HG03378 (cell line): ENCODE data around the gene IL4R.

Source experiments
- ATAC-seq: cut with Tn5 transposase; IDR thresholded peaks from one replicate; pipeline ENCODE4 v1.9.1; 2021; ENCODE audit warnings: mild to moderate bottlenecking, moderate library complexity; ENCODE audit not compliant: unreplicated experiment

The IL4R gene

DNA sequence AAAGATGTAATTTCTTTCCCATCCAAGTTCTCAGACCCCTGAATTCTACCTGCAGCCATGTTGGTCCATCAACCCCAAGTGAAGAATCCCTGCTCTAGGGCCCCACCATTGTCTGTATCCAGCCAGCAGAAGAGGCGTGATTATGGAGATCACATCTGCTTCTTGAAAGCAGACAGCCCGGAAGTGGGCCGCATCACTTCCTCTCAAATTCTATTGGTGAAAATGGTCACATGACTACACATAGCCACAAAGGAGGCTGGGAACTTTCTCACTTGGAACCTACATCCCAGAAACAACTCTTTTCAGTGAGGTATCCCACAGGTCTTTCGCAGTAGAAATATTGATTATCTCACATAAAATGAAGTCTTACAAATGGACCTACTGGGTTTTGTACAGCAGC, 40.1 kb downstream of the IL4R start:
- no peak for ATAC-seq

DNA sequence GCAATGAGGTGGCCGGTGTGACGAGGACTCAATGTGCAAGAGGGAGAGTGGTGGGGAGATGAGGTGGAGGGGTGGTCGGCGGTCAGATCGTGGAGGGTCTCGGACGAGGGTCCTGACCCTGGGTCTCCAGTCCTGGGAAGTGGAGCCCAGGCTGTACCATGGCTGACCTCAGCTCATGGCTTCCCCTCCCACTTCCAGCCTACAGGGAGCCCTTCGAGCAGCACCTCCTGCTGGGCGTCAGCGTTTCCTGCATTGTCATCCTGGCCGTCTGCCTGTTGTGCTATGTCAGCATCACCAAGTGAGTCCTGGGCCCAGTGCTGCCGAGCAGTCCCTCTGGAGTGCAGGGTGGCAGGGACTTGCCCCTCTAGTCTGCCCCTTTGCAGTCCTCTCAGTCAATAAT, 41.8 kb downstream of the IL4R start:
- no peak for ATAC-seq

- no peak for ATAC-seq
Observed at GRCh38 chr16:27356794-27357193, 43.0 kb downstream of the IL4R start.

DNA sequence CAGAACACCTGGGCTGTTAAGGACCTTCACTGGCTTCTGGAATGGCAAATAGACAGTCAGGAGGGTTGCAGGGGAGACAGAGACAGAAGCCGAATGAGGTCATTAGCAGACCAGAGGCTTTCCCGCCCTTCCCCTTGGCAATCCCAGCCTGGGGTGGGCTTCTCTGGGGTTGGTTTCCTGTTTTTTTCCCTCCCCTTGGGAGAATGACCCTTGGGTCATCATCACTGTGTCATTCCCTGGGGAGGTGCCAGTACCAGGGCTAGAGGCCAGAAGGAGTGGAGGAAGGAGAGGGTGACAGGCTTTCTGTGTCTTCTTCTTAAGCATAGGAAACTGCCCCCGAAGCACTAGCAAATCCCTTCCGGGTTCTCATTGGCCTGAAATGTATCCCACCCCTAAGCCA, 45.3 kb downstream of the IL4R start:
- ATAC-seq = no peak

GRCh38 chr16:27359615-27360014, 45.8 kb downstream of the IL4R start:
- no peak for ATAC-seq

DNA sequence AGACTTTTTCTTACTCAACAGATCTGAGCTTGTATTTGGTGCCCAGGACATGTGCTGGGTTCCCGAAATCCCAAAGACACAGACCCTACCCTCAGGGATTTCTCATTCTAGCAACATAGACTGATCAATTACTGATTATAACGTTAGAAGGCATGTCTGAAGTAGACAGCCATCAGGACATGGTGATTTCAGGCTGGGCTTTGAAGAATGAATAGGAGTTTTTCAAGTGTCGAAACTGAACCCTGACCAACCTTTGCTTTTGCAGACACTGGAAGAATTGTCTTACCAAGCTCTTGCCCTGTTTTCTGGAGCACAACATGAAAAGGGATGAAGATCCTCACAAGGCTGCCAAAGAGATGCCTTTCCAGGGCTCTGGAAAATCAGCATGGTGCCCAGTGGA, 48.2 kb downstream of the IL4R start:
- no peak for ATAC-seq

DNA sequence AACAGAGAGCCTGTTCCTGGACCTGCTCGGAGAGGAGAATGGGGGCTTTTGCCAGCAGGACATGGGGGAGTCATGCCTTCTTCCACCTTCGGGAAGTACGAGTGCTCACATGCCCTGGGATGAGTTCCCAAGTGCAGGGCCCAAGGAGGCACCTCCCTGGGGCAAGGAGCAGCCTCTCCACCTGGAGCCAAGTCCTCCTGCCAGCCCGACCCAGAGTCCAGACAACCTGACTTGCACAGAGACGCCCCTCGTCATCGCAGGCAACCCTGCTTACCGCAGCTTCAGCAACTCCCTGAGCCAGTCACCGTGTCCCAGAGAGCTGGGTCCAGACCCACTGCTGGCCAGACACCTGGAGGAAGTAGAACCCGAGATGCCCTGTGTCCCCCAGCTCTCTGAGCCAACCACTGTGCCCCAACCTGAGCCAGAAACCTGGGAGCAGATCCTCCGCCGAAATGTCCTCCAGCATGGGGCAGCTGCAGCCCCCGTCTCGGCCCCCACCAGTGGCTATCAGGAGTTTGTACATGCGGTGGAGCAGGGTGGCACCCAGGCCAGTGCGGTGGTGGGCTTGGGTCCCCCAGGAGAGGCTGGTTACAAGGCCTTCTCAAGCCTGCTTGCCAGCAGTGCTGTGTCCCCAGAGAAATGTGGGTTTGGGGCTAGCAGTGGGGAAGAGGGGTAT, 48.9 kb downstream of the IL4R start:
- no peak for ATAC-seq

- ATAC-seq = no peak
Observed at GRCh38 chr16:27363246-27363632, 49.5 kb downstream of the IL4R start.

DNA sequence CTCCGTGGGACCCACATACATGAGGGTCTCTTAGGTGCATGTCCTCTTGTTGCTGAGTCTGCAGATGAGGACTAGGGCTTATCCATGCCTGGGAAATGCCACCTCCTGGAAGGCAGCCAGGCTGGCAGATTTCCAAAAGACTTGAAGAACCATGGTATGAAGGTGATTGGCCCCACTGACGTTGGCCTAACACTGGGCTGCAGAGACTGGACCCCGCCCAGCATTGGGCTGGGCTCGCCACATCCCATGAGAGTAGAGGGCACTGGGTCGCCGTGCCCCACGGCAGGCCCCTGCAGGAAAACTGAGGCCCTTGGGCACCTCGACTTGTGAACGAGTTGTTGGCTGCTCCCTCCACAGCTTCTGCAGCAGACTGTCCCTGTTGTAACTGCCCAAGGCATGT, 50.0 kb downstream of the IL4R start:
- no peak for ATAC-seq

DNA sequence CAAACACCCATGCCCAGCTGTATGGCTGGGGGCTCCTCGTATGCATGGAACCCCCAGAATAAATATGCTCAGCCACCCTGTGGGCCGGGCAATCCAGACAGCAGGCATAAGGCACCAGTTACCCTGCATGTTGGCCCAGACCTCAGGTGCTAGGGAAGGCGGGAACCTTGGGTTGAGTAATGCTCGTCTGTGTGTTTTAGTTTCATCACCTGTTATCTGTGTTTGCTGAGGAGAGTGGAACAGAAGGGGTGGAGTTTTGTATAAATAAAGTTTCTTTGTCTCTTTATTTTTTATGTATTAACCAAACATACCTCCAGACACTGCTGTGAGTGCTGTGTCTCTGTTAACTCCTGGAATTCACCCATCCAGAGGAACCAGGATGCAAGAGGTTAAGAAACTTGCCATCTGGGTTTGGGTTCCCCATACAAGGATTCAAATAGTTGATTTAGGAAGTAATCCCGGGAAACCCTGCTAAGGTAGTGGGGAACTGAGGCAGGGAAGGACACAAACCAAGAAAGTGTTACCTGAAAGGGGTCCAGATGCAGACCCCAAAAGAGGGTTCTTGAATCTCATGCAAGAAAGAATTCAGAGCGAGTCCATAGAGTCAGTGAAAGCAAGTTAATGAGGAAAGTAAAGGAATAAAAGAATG, 50.8 kb downstream of the IL4R start:
- no peak for ATAC-seq

DNA sequence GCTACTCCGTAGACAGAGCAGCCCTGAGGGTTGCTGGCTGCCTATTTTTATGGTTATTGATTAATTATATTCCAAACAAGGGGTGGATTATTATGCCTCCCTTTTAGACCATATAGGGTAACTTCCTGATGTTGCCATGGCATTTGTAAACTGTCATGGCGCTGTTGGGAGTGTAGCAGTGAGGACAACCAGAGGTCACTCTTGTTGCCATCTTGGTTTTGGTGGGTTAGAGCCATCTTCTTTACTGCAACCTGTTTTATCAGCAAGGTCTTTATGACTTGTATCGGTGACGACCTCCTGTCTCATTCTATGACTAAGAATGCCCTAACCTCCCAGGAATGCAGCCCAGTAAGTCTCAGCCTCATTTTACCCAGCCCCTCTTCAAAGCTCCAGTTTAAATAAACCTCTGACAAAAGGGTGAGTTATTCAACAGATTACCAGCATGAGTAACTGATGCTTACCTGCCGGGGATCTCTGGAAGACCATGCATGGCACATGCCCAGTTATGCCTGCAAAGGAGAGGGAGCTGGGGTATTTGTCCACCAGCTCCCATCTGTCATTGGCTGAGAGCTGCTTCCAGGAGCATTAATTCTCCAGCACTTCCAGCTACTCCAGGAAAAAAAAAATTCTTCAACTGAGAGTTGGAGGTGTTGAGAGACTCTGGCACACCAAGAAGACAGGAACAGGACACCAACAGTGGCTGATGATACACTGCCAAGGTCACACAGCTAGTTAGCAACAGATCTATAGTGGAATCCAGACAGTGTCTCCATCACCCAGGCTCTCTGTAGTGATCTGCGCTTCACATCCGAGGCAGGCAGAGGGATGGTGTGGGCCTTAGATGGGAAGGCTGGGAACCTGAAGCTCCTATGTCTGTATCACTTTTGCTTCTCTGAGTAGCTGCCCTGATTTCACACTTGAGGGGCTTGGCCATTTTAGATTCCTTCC, 51.6 kb downstream of the IL4R start:
- ATAC-seq = no peak

DNA sequence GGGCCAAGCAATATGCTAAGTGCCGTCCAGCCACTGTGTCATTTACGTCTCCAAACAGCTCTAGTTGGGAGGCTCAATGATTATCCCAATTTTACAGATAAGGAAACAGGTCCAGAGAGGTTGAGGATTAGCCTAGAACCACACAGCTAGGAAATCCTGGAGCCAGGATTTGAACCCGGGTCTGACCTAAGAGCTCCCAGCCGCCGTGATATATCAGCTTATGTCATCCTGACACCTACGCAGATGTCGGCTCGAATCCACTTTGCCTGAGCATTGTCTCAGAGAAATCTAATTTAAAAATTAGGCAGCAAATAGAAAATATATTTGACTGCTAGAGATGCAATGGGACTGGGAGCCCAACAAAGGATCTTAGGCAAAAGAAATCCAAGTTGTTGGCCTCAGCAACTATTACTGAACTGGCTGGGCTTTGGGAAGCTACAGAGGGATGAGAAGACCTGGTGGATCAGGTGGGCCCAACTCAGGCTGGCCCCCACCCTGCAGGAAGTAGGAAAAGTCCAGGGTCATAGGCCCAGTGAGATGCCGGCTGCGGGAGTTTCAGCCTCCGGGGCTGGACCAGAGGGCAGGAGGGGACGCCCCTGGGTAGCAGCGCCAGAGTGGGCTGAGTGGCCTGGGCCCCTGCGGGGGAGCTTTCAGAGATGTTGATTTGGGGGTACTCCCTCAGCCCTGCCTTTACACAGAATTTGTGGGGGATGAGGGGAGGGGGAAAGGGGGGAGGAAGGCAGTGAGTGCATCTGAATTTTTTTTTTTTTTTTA, 53.1 kb downstream of the IL4R start:
- no peak for ATAC-seq

DNA sequence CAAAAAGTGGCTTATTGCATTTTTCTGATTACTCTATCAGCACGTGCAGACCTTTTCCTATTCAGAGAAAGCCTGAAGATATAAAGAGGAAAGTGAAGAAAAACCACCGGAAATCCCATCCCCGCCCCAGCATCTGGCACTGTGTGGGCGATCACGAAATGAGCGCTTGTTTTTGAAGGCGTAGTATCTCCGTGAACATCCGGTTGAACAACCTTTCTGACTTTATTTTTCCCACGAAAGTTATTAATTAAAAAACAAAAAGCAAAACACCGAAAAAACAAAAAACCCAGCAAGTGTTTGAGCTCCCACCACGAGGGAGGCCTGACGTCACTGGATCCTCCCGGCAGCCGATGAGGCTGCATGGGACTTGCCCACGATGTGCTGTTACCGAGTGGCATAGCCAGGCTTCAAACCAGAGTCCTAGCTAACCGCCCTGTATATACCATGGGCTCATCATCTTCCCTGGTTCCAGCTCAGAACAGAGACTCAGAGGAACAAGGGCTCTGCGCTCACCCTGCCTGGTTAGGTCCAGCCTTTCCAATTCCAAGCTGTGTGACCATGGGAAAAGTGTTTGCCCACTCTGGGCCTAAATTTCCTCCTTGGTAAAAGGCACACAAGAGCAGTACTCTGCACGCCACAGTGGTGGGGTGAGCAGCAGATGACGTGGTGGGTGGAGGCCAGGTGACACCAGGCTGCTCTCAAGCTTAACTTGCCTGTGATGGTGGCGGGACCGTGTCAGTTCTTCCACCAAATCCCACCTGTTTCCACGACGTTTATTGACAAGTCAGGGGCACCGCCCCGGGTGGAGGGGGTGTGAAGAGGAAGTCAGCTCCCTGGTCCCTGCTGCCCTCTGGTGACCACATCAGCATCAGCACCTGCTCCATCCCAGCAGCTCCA, 53.9 kb downstream of the IL4R start:
- ATAC-seq = peak; percentile 70

DNA sequence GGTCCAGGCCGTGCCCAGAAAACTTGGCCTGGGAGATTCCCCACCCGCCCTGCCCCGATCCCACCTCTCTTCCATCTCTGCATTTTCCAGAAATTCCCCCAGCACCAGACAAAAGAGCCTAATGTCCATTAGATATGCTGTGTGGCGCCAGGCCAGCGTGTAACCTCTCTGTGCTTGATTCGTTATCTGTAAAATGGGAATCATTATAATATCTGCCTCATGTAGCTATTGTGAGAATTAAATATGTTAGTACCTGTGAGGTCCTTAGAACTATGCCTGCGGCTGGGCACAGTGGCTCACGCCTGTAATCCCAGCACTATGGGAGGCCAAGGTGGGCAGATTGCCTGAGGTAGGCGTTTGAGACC, 54.6 kb downstream of the IL4R start:
- no peak for ATAC-seq

DNA sequence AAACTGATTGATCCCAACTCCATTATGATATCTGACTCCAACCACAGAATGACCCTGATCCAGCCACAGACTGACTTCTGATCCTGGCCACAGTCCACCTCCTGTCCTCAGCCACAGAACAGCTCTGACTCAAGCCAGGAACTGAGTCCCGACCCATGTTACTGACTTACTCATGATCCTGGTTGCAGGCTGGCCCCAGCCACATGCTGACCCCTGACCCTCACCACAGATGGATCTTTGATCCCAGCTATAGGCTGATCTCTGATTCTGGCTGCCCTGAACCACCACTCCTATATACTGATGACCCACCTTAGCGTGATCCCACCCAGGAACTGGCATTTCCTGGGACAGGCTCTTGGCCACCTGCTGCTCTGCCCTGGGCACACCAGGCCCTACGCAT, 56.0 kb downstream of the IL4R start:
- ATAC-seq = no peak

DNA sequence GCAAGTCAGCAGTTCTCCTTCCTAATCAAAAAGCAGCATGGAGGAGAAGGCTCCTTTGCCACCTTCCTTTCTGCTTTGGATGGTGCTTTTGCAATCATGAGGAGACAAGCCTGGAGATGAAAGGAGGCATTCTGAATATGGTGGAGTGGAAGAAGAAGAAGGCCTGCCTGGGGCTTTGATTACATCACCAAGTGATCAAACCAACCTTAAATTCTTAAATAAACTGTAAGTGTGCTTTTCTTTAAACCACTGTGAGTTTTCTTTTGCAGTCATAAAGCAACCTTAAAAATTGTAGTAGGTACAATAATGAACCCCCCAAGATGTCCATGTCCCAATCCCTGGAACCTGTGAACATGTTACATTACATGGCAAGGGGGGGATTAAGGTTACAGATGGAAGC, 56.5 kb downstream of the IL4R start:
- no peak for ATAC-seq

DNA sequence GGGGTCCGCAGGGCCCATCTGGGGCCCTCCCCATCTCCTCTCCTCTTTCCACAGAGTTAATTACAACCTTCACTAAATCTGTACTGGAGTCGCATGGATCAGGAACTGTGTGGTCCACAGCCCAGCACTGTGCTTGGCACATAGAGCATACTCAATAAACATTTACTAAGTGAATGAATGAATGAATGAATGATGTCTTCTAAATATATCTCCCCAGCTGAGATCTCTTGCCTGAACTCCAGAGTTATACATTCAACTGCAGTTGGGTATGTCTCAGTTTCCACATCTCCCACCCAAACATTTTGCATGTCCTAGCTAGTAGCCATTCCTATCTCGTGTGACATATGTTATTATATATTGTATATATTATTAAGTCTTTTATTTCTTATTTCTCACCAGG, 59.5 kb downstream of the IL4R start:
- ATAC-seq = no peak

DNA sequence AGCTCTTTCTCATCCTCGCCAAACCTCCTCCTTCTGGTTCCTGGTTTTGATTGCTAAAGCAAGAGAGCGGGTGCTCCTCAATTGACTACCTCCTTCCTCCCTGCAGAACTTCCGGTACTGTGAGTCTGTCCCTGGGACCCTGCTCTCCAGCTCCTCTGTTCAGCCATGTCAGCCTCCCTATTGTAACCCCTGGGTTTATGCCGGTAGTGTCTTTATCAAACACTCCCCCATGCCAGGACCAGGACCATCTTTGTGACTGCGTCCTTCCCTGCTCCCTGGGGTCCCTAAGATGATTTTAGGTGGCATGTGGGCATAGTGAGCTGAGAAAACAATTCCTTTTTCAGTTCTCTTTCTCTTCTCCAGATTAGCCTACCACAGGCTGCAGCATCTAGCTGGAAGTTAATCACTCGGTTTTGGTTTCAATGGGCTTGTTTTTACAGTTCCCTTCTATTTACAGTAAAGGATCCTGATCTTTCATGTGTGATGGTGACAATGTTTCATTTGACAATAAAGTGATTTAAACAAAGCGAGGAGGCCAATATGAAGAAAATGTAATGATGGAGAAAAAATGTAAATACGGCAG, 60.5 kb downstream of the IL4R start:
- peak; percentile 37 for ATAC-seq

DNA sequence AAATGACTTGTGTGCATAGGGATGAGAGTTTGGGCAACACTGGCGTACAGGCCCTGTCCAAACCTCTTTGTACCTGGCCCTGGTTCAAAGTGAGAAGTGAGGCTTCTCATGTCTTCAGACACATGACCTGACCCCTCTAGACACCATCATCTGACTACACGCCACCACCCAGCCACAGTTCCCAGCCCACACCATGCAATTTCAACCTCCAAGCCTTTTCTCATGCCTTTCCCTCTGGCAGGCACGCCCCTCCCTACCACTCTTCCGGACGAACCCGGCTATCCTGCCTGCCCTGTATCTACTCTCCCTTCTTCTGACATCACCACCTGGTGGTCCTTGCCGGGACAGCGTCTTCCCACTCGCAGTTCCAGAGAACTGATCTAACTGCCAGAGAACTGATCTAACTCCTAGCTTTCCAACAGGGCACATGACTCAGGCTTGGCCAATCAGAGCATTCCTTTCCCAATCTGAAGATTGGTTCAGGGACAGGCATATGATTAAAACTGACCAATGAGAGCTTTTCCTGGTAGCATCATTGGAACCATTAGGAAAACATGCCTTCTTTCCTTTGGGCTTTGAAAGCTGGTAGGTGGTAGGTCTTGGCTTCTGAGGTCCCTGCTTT, 61.1 kb downstream of the IL4R start:
- peak; percentile 43 for ATAC-seq
